Measurements from ENCODE around the gene CAMK2A.

The CAMK2A gene

DNA sequence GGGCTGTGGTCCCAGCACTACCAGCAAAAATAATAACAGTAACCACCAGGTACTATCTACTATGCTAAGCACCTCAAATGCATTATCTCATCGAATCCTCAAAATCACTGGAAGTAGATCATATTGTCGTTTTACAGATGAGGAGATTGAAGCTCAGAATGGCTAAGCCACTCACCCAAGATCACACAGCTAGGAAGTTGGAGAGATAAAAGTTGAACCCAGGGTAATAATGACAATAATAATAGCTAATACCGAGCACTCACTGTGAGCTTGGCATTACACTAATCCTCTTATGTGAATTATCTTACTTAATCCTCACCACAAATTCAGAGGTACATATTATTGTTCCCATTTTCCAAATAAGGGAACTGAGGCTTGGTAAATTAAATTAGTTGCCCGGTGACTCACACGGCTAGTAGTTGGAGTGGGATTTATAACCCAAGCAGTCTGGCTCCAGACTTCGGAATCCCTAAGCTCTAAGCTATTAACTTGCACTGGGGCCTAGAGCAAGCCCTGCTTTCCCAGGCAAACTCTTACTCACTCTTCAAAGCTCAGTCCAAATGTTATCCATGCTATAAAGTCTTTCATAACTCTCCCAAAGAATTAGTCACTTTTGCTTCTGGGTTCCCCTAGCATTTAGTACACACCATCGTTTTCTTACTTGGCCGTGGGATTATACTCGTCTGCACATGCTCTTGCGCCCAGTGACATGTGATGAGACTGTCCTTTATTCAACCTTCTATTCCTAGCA, 9.3 kb upstream of the CAMK2A start:
- no peak for DNase-seq

DNA sequence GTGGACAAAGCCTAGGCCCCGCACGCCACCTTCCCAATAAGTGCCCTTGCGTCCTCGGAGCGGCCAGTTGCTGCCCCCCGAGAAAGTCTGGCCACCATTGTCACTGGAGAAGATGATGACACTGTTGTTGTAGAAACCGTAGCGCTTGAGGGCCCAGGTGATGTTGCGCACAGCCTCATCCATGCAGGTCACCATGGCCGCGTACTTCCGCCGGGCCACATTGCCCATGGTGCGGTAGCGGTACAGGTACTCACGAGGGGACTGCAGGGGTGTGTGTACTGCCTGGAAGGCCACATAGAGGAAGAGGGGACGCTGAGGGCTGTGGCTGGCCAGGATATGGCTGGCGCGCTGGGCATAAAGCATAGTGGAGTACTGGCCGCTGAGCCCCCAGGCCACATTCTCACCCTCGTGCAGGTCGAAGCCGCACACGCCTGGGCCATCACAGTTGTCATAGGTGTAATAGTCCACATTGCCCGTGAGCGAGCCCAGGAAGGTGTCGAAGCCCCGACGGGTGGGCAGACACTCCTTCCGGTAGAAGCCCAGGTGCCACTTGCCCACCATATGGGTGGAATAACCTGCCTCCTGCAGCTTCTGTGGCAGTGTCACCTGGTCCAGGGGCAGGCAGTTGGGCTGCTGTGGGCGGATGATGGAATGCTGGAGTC, 8.5 kb upstream of the CAMK2A start:
- no peak for DNase-seq

GRCh38 chr5:150297236-150297890, 7.8 kb upstream of the CAMK2A start:
- DNase-seq: no peak

DNA sequence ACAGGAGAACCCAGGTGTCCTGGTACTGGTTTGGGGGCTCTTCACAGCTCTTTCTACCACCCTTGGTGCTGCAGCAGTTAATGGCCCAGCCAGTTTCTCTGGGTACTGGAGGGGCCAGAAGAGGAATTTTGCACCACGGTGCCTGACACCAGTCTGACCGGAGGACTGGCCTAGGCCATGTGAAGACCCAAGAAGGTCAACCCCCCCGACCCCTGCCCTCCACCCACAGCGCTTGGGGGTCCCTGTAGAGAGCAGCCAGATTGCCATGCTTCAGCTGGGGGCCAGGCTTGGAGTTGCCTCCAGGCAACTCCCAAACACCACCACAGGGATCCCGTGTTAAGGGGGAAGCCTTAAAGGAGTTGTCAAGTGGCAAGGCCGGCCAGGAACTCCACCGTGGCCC, 6.9 kb upstream of the CAMK2A start:
- no peak for DNase-seq

GRCh38 chr5:150295741-150296486, 6.3 kb upstream of the CAMK2A start:
- no peak for DNase-seq

DNA sequence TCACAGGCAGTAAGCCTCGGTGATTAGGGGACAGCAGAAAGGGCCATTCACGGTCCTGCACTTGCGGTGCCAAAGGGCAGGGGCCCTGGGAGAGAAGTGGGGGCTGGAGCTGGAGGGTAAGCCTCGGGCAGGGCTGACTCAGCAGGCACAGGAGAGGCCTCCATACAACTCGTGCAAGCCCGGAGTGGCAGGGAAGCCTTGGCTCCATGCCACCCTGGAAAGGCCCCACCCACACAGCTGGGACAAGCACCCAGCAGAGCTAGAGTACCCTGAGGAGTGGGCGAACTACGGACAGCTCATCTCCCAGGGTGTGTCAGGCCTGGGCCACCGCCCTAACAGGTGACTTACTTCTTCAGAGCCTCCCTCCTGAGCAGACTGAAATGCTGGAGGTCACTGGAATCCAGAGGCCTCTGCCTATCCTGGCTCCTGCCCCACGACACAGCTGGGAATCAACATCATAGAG, 5.6 kb upstream of the CAMK2A start:
- no peak for DNase-seq

GRCh38 chr5:150294551-150295071, 5.0 kb upstream of the CAMK2A start:
- DNase-seq: no peak

- DNase-seq: no peak
Observed at GRCh38 chr5:150293091-150293941, 3.7 kb upstream of the CAMK2A start.

DNA sequence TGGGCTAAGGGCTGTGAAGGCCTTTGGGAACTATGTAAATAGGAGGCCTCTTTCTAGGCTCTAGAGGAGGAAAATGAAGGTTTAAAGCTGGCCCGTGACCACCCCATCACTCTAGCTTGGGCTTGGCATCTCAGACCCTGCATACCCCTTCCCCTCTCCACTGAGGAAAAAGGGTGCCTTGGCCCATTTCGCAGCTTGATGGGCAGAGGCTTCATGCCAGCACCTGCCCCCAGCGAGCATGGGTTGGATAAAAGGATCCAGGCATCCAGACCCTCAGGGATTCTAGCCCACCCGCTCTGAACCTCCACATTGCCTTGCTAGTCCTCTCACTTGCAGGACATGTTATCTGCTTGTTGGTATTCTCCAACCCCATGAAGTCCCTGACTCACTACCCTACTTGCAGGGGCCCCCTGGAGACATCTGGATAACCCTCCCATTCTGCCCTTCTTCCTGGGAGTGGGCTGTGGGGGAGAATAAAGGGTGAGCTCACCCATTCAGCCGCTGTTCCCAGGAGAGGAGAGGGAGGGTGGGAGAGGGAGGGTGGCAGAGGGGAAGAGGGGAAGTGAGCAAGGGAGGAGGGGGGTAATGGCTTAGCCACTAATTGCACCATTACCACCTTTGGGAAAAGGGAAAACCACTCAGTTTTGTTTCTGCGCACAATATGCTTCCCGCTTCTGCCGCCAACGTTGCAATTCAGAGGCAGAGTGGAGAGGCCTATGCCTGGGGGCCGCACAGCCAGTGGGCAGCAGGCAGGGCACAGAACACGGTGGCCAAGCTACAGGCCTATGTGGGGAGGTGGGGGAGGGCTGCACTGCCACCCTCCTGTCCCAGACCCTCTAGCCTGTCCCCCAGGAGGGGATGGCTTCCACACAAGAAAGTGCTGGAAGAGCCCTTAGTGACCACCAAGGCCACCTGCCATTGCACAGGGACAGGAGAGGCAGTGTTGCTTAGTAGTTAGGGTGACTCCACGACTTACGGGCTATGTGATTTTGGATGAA, 2.1 kb upstream of the CAMK2A start:
- DNase-seq: no peak

- DNase-seq: no peak
Observed at GRCh38 chr5:150288791-150289190, 782 bp downstream of the CAMK2A start.

DNA sequence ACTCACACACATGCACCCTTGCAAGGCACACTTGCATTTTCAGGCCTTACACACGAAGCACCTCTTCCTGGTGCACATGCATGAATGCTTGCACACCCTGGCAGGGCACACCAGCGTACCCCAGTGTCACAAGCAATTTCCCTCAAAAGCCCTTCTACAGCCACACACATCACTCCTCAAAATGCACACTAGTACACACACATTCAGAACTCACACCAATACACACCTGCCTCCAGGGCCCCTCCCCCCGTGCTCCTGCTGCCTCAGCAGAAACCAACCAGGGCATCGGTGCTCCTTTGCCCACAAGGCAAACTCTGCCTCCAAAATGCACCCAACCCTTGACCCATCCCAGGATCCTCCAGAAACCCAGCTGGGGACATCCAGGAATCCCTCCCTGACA, 1.2 kb downstream of the CAMK2A start:
- DNase-seq: no peak

GRCh38 chr5:150286820-150287219, 2.8 kb downstream of the CAMK2A start:
- DNase-seq: no peak

DNA sequence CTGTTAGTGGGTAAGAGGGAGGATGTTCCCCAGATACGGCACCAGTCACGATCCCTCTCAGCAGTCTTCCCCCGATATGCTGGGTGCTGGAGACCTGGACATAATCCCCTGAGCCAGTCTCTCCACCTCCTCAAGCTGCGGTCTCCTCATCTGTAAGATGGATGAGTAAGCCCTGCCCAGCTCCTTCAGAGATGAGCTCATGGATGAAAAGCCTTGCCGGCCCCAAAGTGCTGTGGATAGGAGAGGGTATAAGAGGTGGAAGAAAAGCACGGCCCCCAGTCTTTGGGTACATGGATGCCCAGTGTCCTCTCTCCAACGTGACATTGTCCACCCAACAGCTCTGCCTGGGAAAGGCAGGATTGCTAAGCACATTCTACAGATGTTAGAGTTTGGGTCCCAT, 4.5 kb downstream of the CAMK2A start:
- no peak for DNase-seq

- DNase-seq: no peak
Observed at GRCh38 chr5:150284311-150284710, 5.3 kb downstream of the CAMK2A start.

DNA sequence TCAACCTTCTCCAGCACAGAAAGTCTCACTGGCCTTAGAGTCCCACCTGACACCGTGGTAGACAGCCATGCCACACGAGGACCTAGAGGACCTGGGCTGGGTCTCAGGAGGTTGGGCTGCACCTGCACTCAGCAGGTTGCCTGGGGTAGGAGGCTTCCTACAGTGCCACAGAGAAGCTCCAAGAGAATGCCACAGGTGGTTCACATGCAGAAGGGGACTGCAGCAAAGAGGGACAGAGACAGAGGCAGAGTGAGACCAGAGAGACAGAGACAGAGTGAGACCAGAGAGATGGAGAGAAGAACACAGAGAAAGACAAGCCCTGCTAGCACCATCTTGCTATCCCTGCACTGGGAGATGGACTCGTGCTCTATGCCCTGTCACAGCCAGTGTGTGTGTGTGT, 5.7 kb downstream of the CAMK2A start:
- no peak for DNase-seq

DNA sequence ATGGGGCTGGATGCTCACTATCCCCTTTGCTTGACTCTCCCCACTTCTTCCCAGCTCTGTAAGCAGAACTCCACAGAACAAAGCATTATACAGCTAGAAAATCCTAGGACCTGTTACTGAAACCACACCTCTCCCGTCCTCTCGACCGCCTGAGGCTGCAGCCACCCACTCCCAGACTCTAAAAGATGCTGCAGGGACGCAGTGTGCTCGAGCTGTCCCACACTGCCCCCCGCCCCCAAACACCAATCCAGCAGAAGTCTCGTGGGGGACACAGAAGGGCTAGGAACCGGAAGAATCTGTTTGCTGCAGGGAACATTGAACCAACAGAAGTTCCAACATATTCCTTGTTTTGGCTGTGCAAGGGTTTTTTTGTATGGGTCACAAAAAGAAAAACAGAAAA, 7.6 kb downstream of the CAMK2A start:
- no peak for DNase-seq

- no peak for DNase-seq
Observed at GRCh38 chr5:150279330-150280020, 10.1 kb downstream of the CAMK2A start.

GRCh38 chr5:150278916-150279315, 10.7 kb downstream of the CAMK2A start:
- no peak for DNase-seq

DNA sequence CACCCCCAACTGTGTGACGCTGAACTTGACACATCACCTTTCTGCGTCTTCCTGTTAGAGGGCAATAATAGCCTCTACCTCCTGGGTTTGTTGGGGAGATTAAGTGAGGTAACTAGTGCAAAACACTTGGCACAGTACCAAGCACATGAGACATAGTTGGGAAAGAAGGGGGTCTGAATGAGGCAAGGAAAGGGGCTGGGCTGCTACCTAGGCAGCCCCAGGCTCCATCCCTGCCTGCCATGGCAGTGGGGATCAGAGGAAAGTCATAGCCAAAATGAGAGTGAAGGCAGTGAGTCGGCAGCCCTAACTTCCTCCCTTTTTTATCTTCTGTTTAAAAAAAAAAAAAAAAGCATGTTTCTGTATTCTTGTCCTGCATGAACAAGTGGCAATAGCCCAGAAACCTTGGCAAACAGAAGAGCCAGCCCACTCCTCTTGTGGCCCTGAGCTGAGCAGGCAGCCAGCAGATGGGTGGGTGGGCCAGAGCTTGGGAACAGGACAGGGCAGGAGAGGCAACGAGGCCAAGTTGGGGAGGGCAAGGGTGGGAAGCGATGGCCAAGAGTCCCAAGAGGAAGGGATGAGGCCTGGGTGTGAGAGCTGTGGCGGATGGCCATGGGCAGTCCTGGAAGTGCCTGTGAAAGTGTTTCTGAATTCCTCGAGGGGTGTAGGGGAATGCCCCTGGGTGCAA, 11.4 kb downstream of the CAMK2A start:
- DNase-seq: no peak

DNA sequence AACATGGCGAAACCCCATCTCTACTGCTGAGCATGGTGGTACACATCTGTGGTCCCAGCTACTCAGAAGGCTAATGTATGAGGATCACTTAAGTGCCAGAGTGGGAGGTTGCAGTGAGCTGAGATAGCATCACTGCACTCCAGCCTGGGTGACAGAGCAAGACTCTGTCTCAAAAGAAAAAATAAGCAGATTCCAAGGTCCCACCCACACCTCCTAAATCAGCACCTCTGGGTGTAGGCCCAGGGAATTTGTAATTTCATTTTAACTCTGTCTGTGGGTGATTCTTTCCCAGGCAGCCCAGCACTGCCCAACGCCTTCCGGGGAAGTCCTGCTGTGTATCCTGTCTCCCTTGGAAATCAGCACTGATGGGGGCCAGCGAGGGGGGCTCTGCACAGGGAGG, 12.5 kb downstream of the CAMK2A start:
- no peak for DNase-seq

Measured in NCI-H187 (cell line).